PC-3 (cell line): ENCODE measurements around the gene PTS. TPM values are rescaled to one million over a fixed set of nuclear protein-coding genes. Genes with fewer than 3 reads are reported as not detected.

Experiments
- ATAC-seq: fragments of 200-7000 bp; cut with Tn5 transposase; 2 replicates; pipeline ENCODE4 v1.9.1; 2020; ENCODE audit warnings: mild to moderate bottlenecking, moderate library complexity
- BruUV-seq: library from RNA; stranded (reverse); fragments of 400-500 nt; replicated peaks from 2 replicates; lab custom pipeline; 2021; lab: Mats Ljungman, UMichigan
- CTCF ChIA-PET: fragments of 300-600 bp; sonication (Branson Sonifier 250); formaldehyde crosslinking; loops from one replicate; lab custom pipeline; 2022; ENCODE audit warnings: antibody characterized with exemption; lab: Charles Lee
- POLR2A ChIA-PET: fragments of 300-600 bp; sonication (Branson Sonifier 250); formaldehyde crosslinking; loops from one replicate; lab custom pipeline; 2022; ENCODE audit warnings: antibody characterized with exemption; ENCODE audit not compliant: unreplicated experiment; lab: Charles Lee
- DNase-seq: peaks from one replicate; pipeline ENCODE4 v3.0.0-alpha.2; 2015
- H2AFZ ChIP-seq: fragments of 300-600 bp; sonication (generic); 2 replicates; pipeline ENCODE4 v1.6.0; 2016; ENCODE audit warnings: antibody characterized with exemption, low read length
- H3F3A ChIP-seq: fragments of 300-600 bp; sonication (generic); one replicate; pipeline ENCODE4 v1.6.0; 2017; ENCODE audit warnings: antibody characterized with exemption, low read length, control low read depth, mild to moderate bottlenecking; ENCODE audit not compliant: unreplicated experiment
- H3K27ac ChIP-seq: fragments of 300-600 bp; sonication (generic); 2 replicates; pipeline ENCODE4 v1.5.1; 2016; ENCODE audit warnings: mild to moderate bottlenecking, low read length
- H3K27me3 ChIP-seq: fragments of 300-600 bp; sonication (generic); 2 replicates; pipeline ENCODE4 v1.6.1; 2016; ENCODE audit warnings: low read length, mixed read lengths
- H3K36me3 ChIP-seq: fragments of 300-600 bp; sonication (generic); 2 replicates; pipeline ENCODE4 v1.6.1; 2016; ENCODE audit warnings: low read depth, mixed run types, low read length, mixed read lengths
- H3K4me1 ChIP-seq: fragments of 300-600 bp; sonication (generic); 2 replicates; pipeline ENCODE4 v1.5.1; 2016; ENCODE audit warnings: low read length; ENCODE audit not compliant: insufficient read depth
- H3K4me2 ChIP-seq: fragments of 300-600 bp; sonication (generic); 2 replicates; pipeline ENCODE4 v1.6.0; 2016; ENCODE audit warnings: low read length
- H3K4me3 ChIP-seq: fragments of 300-600 bp; sonication (generic); 2 replicates; pipeline ENCODE4 v1.5.1; 2016; ENCODE audit warnings: mild to moderate bottlenecking, low read length, mixed read lengths
- H3K79me2 ChIP-seq: fragments of 300-600 bp; sonication (generic); 2 replicates; pipeline ENCODE4 v1.6.1; 2017; ENCODE audit warnings: low read length, mixed read lengths
- H3K9ac ChIP-seq: fragments of 300-600 bp; sonication (generic); 2 replicates; pipeline ENCODE4 v1.6.0; 2016; ENCODE audit warnings: mild to moderate bottlenecking, low read length
- H3K9me2 ChIP-seq: fragments of 300-600 bp; sonication (generic); replicated peaks from 2 replicates; pipeline ENCODE4 v1.6.1; 2016; ENCODE audit warnings: mixed run types, low read length, mixed read lengths
- H3K9me3 ChIP-seq: fragments of 300-600 bp; sonication (generic); 2 replicates; pipeline ENCODE4 v1.6.1; 2016; ENCODE audit warnings: low read length, mixed read lengths
- H4K20me1 ChIP-seq: fragments of 300-600 bp; sonication (generic); 2 replicates; pipeline ENCODE4 v1.6.1; 2016; ENCODE audit warnings: low read length, mixed read lengths
- CTCF ChIP-seq: fragments of 300-600 bp; sonication (generic); conservative IDR thresholded peaks from 2 replicates; pipeline ENCODE4 v1.5.1; 2017; ENCODE audit warnings: antibody characterized with exemption, low read depth, mild to moderate bottlenecking, low read length
- EZH2 ChIP-seq: fragments of 300-600 bp; sonication (generic); IDR thresholded peaks from one replicate; pipeline ENCODE4 v1.6.1; 2017; ENCODE audit warnings: antibody characterized with exemption, mild to moderate bottlenecking, low read length; ENCODE audit not compliant: unreplicated experiment
- EZH2phosphoT487 ChIP-seq: fragments of 300-600 bp; sonication (generic); IDR thresholded peaks from 2 replicates; pipeline ENCODE4 v1.6.1; 2018; ENCODE audit warnings: mild to moderate bottlenecking, antibody characterized with exemption, low read length, borderline replicate concordance
- intact Hi-C: fragments of 100-400 bp; cut with micrococcal nuclease; formaldehyde crosslinking; loops from 2 replicates; pipeline ENCODE4 v1.9.0; 2023
- total RNA-seq: library from RNA; depleted of rRNA; stranded (reverse); fragments of >200 nt; gene quantifications from 2 replicates; pipeline ENCODE4 v1.2.3, GENCODE V29; 2014

The PTS gene
- total RNA-seq, 1 experiment from 2014 or later = 77.4 TPM

- ChIA-PET POLR2A (no interaction called here), CTCF (no interaction called here)
- Histone ChIP-seq H3K36me3 (no peaks in the 10 kb centered on the region), H2AFZ (no peak overlapping the region), H3K4me3 (no peak overlapping the region), H3K9me3 (no peaks in the 10 kb centered on the region), H3K27me3 (no peaks in the 10 kb centered on the region), H3K79me2 (no peaks in the 10 kb centered on the region), H3K4me2 (no peak overlapping the region), H3K27ac (no peak overlapping the region), H4K20me1 (no peaks in the 10 kb centered on the region), H3K4me1 (0 out of 2 replicates have a peak, but pooled peaks cover 4% of the 10 kb centered on the region), H3K9me2 (no peaks in the 10 kb centered on the region), H3F3A (no peaks in the 10 kb centered on the region), H3K9ac (no peak overlapping the region)
- DNase-seq (no peak), ATAC-seq (no peak)
- intact Hi-C loops = no loop called here
- no TSS peak for BruUV-seq
- TF ChIP-seq EZH2 = no peak
- TF ChIP-seq CTCF = no peak
- TF ChIP-seq EZH2phosphoT487 = no peak
Observed at GRCh38 chr11:112277029-112277428, 50.8 kb downstream of the PTS start.

- POLR2A ChIA-PET = no interaction called here
- Histone ChIP-seq H3K9me2 (no peaks in the 10 kb centered on the region), H3F3A (no peaks in the 10 kb centered on the region), H3K4me2 (no peak overlapping the region), H3K9me3 (no peaks in the 10 kb centered on the region), H3K4me3 (no peak overlapping the region), H3K9ac (no peak overlapping the region), H4K20me1 (no peaks in the 10 kb centered on the region), H3K27ac (no peak overlapping the region), H3K4me1 (0 out of 2 replicates have a peak, but pooled peaks cover 4% of the 10 kb centered on the region), H3K36me3 (no peaks in the 10 kb centered on the region), H3K27me3 (no peaks in the 10 kb centered on the region), H2AFZ (no peak overlapping the region), H3K79me2 (no peaks in the 10 kb centered on the region)
- ATAC-seq = no peak
- intact Hi-C loops = no loop called here
- CTCF ChIA-PET = no interaction called here
- BruUV-seq = no TSS peak
- no peak for DNase-seq
- TF ChIP-seq CTCF (no peak), EZH2 (no peak), EZH2phosphoT487 (no peak)
Observed at GRCh38 chr11:112277941-112278340, 51.7 kb downstream of the PTS start.

GRCh38 chr11:112278803-112279202 is 52.6 kb downstream of the PTS start:
- Histone ChIP-seq H4K20me1 (no peaks in the 10 kb centered on the region), H3K4me2 (no peak overlapping the region), H3K27ac (no peak overlapping the region), H3K4me3 (no peak overlapping the region), H3K27me3 (no peaks in the 10 kb centered on the region), H3K36me3 (no peaks in the 10 kb centered on the region), H3K9me2 (no peaks in the 10 kb centered on the region), H3K4me1 (0 out of 2 replicates have a peak, but pooled peaks cover 4% of the 10 kb centered on the region), H3K9me3 (no peaks in the 10 kb centered on the region), H3K9ac (no peak overlapping the region), H2AFZ (no peak overlapping the region), H3F3A (no peaks in the 10 kb centered on the region), H3K79me2 (no peaks in the 10 kb centered on the region)
- ATAC-seq (no peak), DNase-seq (no peak)
- BruUV-seq = no TSS peak
- intact Hi-C loops = no loop called here
- TF ChIP-seq CTCF = no peak
- TF ChIP-seq EZH2 = no peak
- CTCF ChIA-PET = interaction anchor here (2.2 kb wide), 1 partner anchor 58 kb away, joined by 60 read pairs; no protein-coding TSS in a partner anchor
- POLR2A ChIA-PET = no interaction called here
